K562 (cell line): ENCODE measurements around the gene GYPE. TPM values are rescaled to one million over a fixed set of nuclear protein-coding genes. Genes with fewer than 3 reads are reported as not detected.
"Not testable (repeated sequence)": the region's sequence is repeated elsewhere in the genome, so short reads cannot be mapped to it uniquely, and the experiment has no call there.

Experiments used
- ATAC-seq: fragments of 200-7000 bp; cut with Tn5 transposase; 3 replicates; pipeline ENCODE4 v1.9.1; 2020; ENCODE audit warnings: moderate library complexity
- BruUV-seq: library from RNA; stranded (reverse); fragments of 400-500 nt; replicated peaks from 2 replicates; lab custom pipeline; 2021; lab: Mats Ljungman, UMichigan
- CTCF ChIA-PET: fragments of 300-600 bp; formaldehyde crosslinking; extraction: SDS; loops from one replicate; lab custom pipeline; 2021; ENCODE audit warnings: low intra/inter-chr PET ratio; lab: Yijun Ruan, JAX
- POLR2A ChIA-PET: fragments of 300-600, 350-650 bp; sonication (Branson Sonifier 250); formaldehyde crosslinking; extraction: SDS; loops from one replicate; lab custom pipeline; 2021; ENCODE audit warnings: antibody characterized with exemption, inconsistent platforms; lab: Yijun Ruan, JAX
- DNase-seq, 4 experiments: peaks; one replicate each; pipeline versions ENCODE4 v3.0.0 to v3.0.0-alpha.2; 2011 to 2018; ENCODE audit warnings: low spot score in 3 of 4, mixed read lengths in 3 of 4; ENCODE audit errors: extremely low read depth in 1 of 4
- FAIRE-seq: peaks from 2 replicates; lab custom pipeline; 2011; peaks lifted over from hg19 to GRCh38; lab: Jason Lieb, UNC
- H2AFZ ChIP-seq: 2 replicates; pipeline ENCODE4 v1.6.0; 2011; ENCODE audit warnings: low read depth, low read length, control low read depth, inconsistent platforms
- H3K27ac ChIP-seq: fragments of 200-600 bp; 3 replicates; pipeline ENCODE4 v1.8.0; 2011; ENCODE audit warnings: low read depth, mild to moderate bottlenecking, control low read depth, inconsistent platforms, low read length, moderate library complexity, mixed read lengths; ENCODE audit errors: extremely low read depth
- H3K27me3 ChIP-seq, 2 experiments: fragments of 300-600 bp in 1 of 2; 2 replicates in 1 of 2; 3 replicates in 1 of 2; pipeline versions ENCODE4 v1.6.0 to v1.8.0; 2011; ENCODE audit warnings: inconsistent platforms in 2 of 2, low read length in 2 of 2, mild to moderate bottlenecking in 1 of 2, mixed read lengths in 1 of 2, moderate library complexity in 1 of 2; ENCODE audit not compliant: control insufficient read depth in 2 of 2, insufficient read depth in 2 of 2
- H3K36me3 ChIP-seq: fragments of 300-600 bp; 3 replicates; pipeline ENCODE4 v1.8.0; 2011; ENCODE audit warnings: mild to moderate bottlenecking, low read length, inconsistent platforms; ENCODE audit not compliant: control insufficient read depth, insufficient read depth
- H3K4me1 ChIP-seq, 2 experiments: fragments of 200-600 bp in 1 of 2; replicated peaks in 1 of 2; 2 replicates in 1 of 2; 3 replicates in 1 of 2; pipeline versions ENCODE4 v1.5.1 to v1.8.0; 2011; ENCODE audit warnings: inconsistent platforms in 2 of 2, low read length in 2 of 2, mild to moderate bottlenecking in 1 of 2, mixed read lengths in 1 of 2, moderate library complexity in 1 of 2; ENCODE audit not compliant: control insufficient read depth in 2 of 2, insufficient read depth in 2 of 2
- H3K4me2 ChIP-seq: 2 replicates; pipeline ENCODE4 v1.6.1; 2011; ENCODE audit warnings: low read length, control low read depth, inconsistent platforms, mixed read lengths; ENCODE audit not compliant: insufficient read depth
- H3K4me3 ChIP-seq: fragments of 200-600 bp; sonication (generic), shearing (Covaris generic); 2 replicates; pipeline ENCODE4 v1.5.1; 2016; ENCODE audit warnings: control low read depth, inconsistent platforms
- H3K79me2 ChIP-seq: fragments of 200-600 bp; 3 replicates; pipeline ENCODE4 v1.8.0; 2011; ENCODE audit warnings: low read length, inconsistent platforms; ENCODE audit not compliant: control insufficient read depth, insufficient read depth
- H3K9ac ChIP-seq, 2 experiments: 2 replicates each; pipeline versions ENCODE4 v1.6.0 to v1.6.1; 2011; ENCODE audit warnings: low read depth in 2 of 2, low read length in 2 of 2, control low read depth in 1 of 2, inconsistent platforms in 1 of 2, mild to moderate bottlenecking in 1 of 2, mixed read lengths in 1 of 2; ENCODE audit not compliant: insufficient read depth in 1 of 2
- H3K9me1 ChIP-seq: one replicate; pipeline ENCODE4 v1.6.0; 2011; ENCODE audit warnings: inconsistent platforms, mild to moderate bottlenecking, low read length, moderate library complexity; ENCODE audit not compliant: control insufficient read depth, insufficient read depth
- H3K9me3 ChIP-seq: replicated peaks from 2 replicates; pipeline ENCODE4 v1.5.1; 2011; ENCODE audit warnings: low read depth, low read length, inconsistent platforms; ENCODE audit not compliant: control insufficient read depth, insufficient read depth
- H4K20me1 ChIP-seq: replicated peaks from 2 replicates; pipeline ENCODE4 v1.6.1; 2011; ENCODE audit warnings: low read length, inconsistent platforms, mixed read lengths; ENCODE audit not compliant: control insufficient read depth, insufficient read depth
- CXXC5 ChIP-seq: fragments of 250-450 bp; sonication (Bioruptor Pico); IDR thresholded peaks from 2 replicates; pipeline ENCODE4 v1.8.0; 2022; ENCODE audit warnings: inconsistent platforms, mild to moderate bottlenecking, moderate library complexity
- ELF1 ChIP-seq: fragments of 200-800 bp; sonication (Bioruptor generic); IDR thresholded peaks from 2 replicates; pipeline ENCODE4 v1.6.1; 2016; ENCODE audit warnings: missing genetic modification characterization, missing compliant biosample characterization
- ETV6 ChIP-seq, 3 experiments: fragments of 150-350 bp in 1 of 3; sonication (generic) in 1 of 3; formaldehyde crosslinking in 1 of 3; IDR thresholded peaks; 2 replicates each; pipeline versions ENCODE4 v1.6.1 to v1.8.0; 2014 to 2022; ENCODE audit warnings: borderline replicate concordance in 2 of 3, low read depth in 2 of 3, antibody characterized with exemption in 1 of 3, low read length in 1 of 3, mild to moderate bottlenecking in 1 of 3, missing genetic modification reagents in 1 of 3
- GABPA ChIP-seq: fragments of 200-800 bp; sonication (Bioruptor generic); conservative IDR thresholded peaks from 2 replicates; pipeline ENCODE4 v1.6.1; 2016; ENCODE audit warnings: low read depth, missing genetic modification characterization, missing compliant biosample characterization
- POLR2G ChIP-seq: fragments of 200-400 bp; formaldehyde crosslinking; IDR thresholded peaks from 2 replicates; pipeline ENCODE4 v1.6.1; 2017; ENCODE audit warnings: low read depth, mild to moderate bottlenecking, antibody characterized with exemption, low read length, moderate library complexity
- RBFOX2 ChIP-seq: fragments of 200-400 bp; formaldehyde crosslinking; IDR thresholded peaks from 2 replicates; pipeline ENCODE4 v1.6.1; 2017; ENCODE audit warnings: low read depth, mild to moderate bottlenecking, low read length, moderate library complexity
- TAF1 ChIP-seq: IDR thresholded peaks from 2 replicates; pipeline ENCODE4 v1.6.1; 2011; ENCODE audit warnings: mild to moderate bottlenecking, low read length, moderate library complexity; ENCODE audit not compliant: insufficient read depth, control insufficient read depth, severe bottlenecking; ENCODE audit errors: extremely low read depth
- ZFX ChIP-seq: sonication (generic); formaldehyde crosslinking; IDR thresholded peaks from 2 replicates; pipeline ENCODE4 v1.8.0; 2022; ENCODE audit warnings: mild to moderate bottlenecking, missing genetic modification reagents, moderate library complexity
- WGBS: fragments of 100-300 bp; shearing (Covaris generic); methylation state at CpG from one replicate; pipeline ENCODE4 v1.1.6; 2016; ENCODE audit warnings: low coverage, mixed read lengths; ENCODE audit not compliant: insufficient coverage; ENCODE audit errors: missing lambda C conversion rate; 5-methylcytosine and 5-hydroxymethylcytosine counted together
- in situ Hi-C: fragments of 300-500 bp; cut with MboI; formaldehyde crosslinking; loops from 4 replicates; pipeline ENCODE4 v1.15.0; 2018; ENCODE audit warnings: inconsistent platforms, mixed read lengths
- intact Hi-C: fragments of 100-400 bp; cut with micrococcal nuclease; formaldehyde crosslinking; loops from 2 replicates; pipeline ENCODE4 v1.14.2; 2022
- polyA plus RNA-seq, 8 experiments: library from polyadenylated mRNA; depleted of rRNA in 4 of 8; stranded (reverse) in 5 of 8; unstranded in 3 of 8; fragments of >200 nt; fragmentation: Nextera tagmentation in 2 of 8; fragmentation: Illumina TruSeq in 1 of 8; extraction: Ambion mirVana in 2 of 8; extraction: Trizol in 1 of 8; gene quantifications; 2 replicates each; pipeline versions ENCODE4 v1.2.1 to v1.2.3, GENCODE V29; 2011 to 2014; ENCODE audit warnings: inconsistent platforms in 1 of 8, missing spikeins in 1 of 8
- total RNA-seq, 7 experiments: library from RNA; depleted of rRNA in 6 of 7; stranded (reverse); fragments of >200 nt in 6 of 7; fragmentation: Illumina TruSeq in 2 of 7; extraction: Trizol in 2 of 7; gene quantifications; 2 replicates each; pipeline versions ENCODE4 v1.2.1 to v1.2.3, GENCODE V29; 2011 to 2021; ENCODE audit warnings: low replicate concordance in 1 of 7
- TF ChIP-seq, protein P1 (sequence below): sonication (generic); formaldehyde crosslinking; IDR thresholded peaks from 2 replicates; pipeline ENCODE4 v1.8.1; 2023; ENCODE audit warnings: mild to moderate bottlenecking, missing genetic modification reagents
- TF ChIP-seq, protein P2 (sequence below): sonication (generic); formaldehyde crosslinking; IDR thresholded peaks from 2 replicates; pipeline ENCODE4 v1.8.0; 2022; ENCODE audit warnings: missing genetic modification reagents, mild to moderate bottlenecking, moderate library complexity, borderline replicate concordance
- TF ChIP-seq, protein P3 (sequence below), 2 experiments: IDR thresholded peaks; 2 replicates each; pipeline ENCODE4 v1.6.1; 2011; ENCODE audit warnings: borderline replicate concordance in 1 of 2, control low read depth in 1 of 2, low read depth in 1 of 2, low read length in 1 of 2, mild to moderate bottlenecking in 1 of 2, mixed read lengths in 1 of 2, moderate library complexity in 1 of 2; ENCODE audit not compliant: insufficient read depth in 1 of 2, insufficient read length in 1 of 2, poor library complexity in 1 of 2, severe bottlenecking in 1 of 2; ENCODE audit errors: extremely low read depth in 1 of 2

Gene GYPE
- total and polyA plus RNA-seq, 9 of the 15 experiments (the other 6 are each of a cell fraction or from before 2014, with no cell fraction given): 16.8 to 108 (median 43.7) TPM

DNA sequence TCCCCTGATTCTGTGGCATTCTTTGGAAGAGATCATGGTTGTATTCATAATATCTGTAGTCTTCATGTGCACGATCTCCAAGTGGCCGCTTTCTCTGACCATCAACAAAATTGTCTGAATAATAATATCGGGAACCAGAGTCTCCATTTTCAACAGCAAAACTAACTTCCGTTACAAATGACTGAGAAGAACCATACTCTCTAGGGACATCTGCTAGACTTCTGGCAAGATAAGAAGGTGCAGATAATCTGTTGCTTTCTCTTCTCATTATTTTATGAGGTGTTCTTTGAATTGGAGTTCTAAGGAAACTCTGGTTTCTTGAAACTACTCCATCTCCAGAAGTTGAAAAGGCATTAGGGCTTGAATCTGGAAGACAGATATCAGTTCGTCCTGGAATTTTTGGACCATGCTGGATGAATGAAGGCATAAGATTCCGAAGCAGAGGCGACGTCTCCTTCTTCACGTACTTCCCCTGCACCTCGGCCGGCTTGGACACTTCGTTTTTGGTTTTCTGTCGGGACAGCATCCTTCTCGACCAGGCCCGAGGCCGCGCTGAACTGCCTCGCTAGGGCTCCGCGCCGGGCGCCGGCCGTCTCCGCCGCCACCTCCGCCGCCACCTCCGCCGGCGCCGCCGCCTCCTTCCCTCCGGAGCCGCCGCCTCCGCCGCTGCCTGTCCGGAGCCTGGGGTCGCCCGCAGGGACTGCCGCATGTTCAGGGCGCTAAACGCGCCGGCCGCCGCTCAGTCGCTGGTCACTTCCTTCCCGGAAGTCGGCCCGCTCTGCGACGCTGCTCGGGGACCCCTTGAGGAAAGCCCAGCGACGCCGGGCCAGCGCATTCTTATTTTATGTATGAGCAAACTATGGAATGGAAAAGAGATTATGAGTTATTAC is 6.4 kb upstream of the GYPE start:
- FAIRE-seq (peak; percentile 55), ATAC-seq (peak; percentile 42), DNase-seq (peak in 3 of 4 experiments; percentile 8 to 52 (median 12))
- H3K27me3 ChIP-seq; intact Hi-C loops; H3K36me3 ChIP-seq; POLR2A ChIA-PET; H3K4me1 ChIP-seq; H4K20me1 ChIP-seq; CTCF ChIA-PET; H3K9me1 ChIP-seq; H3K9me3 ChIP-seq; TF ChIP-seq ETV6 (CRISPR knock-in tag; IDR thresholded peaks at IDR 0.05; ENCODE audit: borderline replicate concordance): not testable (repeated sequence)
- peak overlapping the region; percentile 70; the same call in 1 of the 2 replicates for H3K4me2 ChIP-seq
- H2AFZ ChIP-seq: peak overlapping the region; percentile 58; the same call in 1 of the 2 replicates
- BruUV-seq: TSS peak; percentile 53
- peak overlapping the region; percentile 42 for H3K4me3 ChIP-seq
- in situ Hi-C loops: loop anchor here (25.0 kb wide), 1 partner anchor 124 kb away; no protein-coding TSS in a partner anchor
- peak overlapping the region; percentile 46 to 83 for H3K9ac ChIP-seq
- peak overlapping the region; percentile 61 for H3K27ac ChIP-seq
- H3K79me2 ChIP-seq: peaks cover 20% of the 10 kb centered on the region
- WGBS: 36% methylated on average over 30 of the region's 59 CpGs
- TF ChIP-seq, protein P1, sequence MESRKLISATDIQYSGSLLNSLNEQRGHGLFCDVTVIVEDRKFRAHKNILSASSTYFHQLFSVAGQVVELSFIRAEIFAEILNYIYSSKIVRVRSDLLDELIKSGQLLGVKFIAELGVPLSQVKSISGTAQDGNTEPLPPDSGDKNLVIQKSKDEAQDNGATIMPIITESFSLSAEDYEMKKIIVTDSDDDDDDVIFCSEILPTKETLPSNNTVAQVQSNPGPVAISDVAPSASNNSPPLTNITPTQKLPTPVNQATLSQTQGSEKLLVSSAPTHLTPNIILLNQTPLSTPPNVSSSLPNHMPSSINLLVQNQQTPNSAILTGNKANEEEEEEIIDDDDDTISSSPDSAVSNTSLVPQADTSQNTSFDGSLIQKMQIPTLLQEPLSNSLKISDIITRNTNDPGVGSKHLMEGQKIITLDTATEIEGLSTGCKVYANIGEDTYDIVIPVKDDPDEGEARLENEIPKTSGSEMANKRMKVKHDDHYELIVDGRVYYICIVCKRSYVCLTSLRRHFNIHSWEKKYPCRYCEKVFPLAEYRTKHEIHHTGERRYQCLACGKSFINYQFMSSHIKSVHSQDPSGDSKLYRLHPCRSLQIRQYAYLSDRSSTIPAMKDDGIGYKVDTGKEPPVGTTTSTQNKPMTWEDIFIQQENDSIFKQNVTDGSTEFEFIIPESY (CRISPR knock-in tag): peak; percentile 46; the same call in 1 of the 2 replicates
- TF ChIP-seq CXXC5 (0 out of 2 replicates have a peak, but pooled peaks have one; percentile 22), ETV6 (IDR thresholded peaks at IDR 0.05; ENCODE audit: borderline replicate concordance in 1 of 2, low read depth in 2 of 2, low read length in 1 of 2) (peak; percentile 64 to 73; a peak in 3 of 4 replicates), ELF1 (tag) (peak; percentile 52; the same call in 1 of the 2 replicates), TAF1 (peak; percentile 18), GABPA (peak; percentile 46), POLR2G (peak; percentile 82), ZFX (CRISPR knock-in tag) (peak; percentile 29; the same call in 1 of the 2 replicates), RBFOX2 (peak; percentile 72)
- TF ChIP-seq, protein P2, sequence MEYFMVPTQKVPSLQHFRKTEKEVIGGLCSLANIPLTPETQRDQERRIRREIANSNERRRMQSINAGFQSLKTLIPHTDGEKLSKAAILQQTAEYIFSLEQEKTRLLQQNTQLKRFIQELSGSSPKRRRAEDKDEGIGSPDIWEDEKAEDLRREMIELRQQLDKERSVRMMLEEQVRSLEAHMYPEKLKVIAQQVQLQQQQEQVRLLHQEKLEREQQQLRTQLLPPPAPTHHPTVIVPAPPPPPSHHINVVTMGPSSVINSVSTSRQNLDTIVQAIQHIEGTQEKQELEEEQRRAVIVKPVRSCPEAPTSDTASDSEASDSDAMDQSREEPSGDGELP: peak; percentile 14; the same call in 1 of the 2 replicates
- TF ChIP-seq, protein P3, sequence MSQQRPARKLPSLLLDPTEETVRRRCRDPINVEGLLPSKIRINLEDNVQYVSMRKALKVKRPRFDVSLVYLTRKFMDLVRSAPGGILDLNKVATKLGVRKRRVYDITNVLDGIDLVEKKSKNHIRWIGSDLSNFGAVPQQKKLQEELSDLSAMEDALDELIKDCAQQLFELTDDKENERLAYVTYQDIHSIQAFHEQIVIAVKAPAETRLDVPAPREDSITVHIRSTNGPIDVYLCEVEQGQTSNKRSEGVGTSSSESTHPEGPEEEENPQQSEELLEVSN (IDR thresholded peaks at IDR 0.05; ENCODE audit: borderline replicate concordance in 1 of 2, extremely low read depth in 1 of 2, insufficient read depth in 1 of 2, insufficient read length in 1 of 2, low read depth in 1 of 2, low read length in 1 of 2, poor library complexity in 1 of 2, severe bottlenecking in 1 of 2): peak in 1 of 2 experiments; percentile 12
